K562 (cell line): Measurements from ENCODE around the gene AMER3. TPM values are rescaled to one million over a fixed set of nuclear protein-coding genes. Genes with fewer than 3 reads are reported as not detected.

ENCODE experiments used
- BCL6 ChIP-seq: fragments of 250-450 bp; sonication (Bioruptor Pico); IDR thresholded peaks from 2 replicates; pipeline ENCODE4 v1.4.0; 2020
- IRF2 ChIP-seq: sonication (generic); formaldehyde crosslinking; IDR thresholded peaks from 2 replicates; pipeline ENCODE4 v1.8.1; 2022; ENCODE audit warnings: mild to moderate bottlenecking, missing genetic modification reagents
- JUN ChIP-seq, 2 experiments: sonication (generic) in 1 of 2; formaldehyde crosslinking in 1 of 2; IDR thresholded peaks; 2 replicates each; pipeline versions ENCODE4 v1.6.1 to v1.8.0; 2012 to 2022; ENCODE audit warnings: borderline replicate concordance in 2 of 2, mild to moderate bottlenecking in 2 of 2, improper control_type of control experiment in 1 of 2, low read depth in 1 of 2, low read length in 1 of 2, missing genetic modification reagents in 1 of 2
- JUND ChIP-seq, 2 experiments: IDR thresholded peaks; 2 replicates in 1 of 2; 3 replicates in 1 of 2; pipeline ENCODE4 v1.6.1; 2011; ENCODE audit warnings: borderline replicate concordance in 2 of 2, low read depth in 2 of 2, low read length in 2 of 2, improper control_type of control experiment in 1 of 2, missing biosample characterization in 1 of 2, missing genetic modification characterization in 1 of 2, missing genetic modification reagents in 1 of 2
- KAT2B ChIP-seq: IDR thresholded peaks from one replicate; pipeline ENCODE4 v1.6.1; 2012; ENCODE audit warnings: low read depth, mild to moderate bottlenecking, control low read depth, inconsistent platforms, low read length, moderate library complexity
- LCOR ChIP-seq: sonication (generic); formaldehyde crosslinking; IDR thresholded peaks from 2 replicates; pipeline ENCODE4 v1.8.0; 2022; ENCODE audit warnings: mild to moderate bottlenecking, missing genetic modification reagents
- REST ChIP-seq, 2 experiments: fragments of 450-650 bp; formaldehyde crosslinking in 1 of 2; IDR thresholded peaks; 2 replicates each; pipeline versions ENCODE4 v1.4.0 to v1.6.1; 2014 to 2020; ENCODE audit warnings: mild to moderate bottlenecking in 2 of 2, borderline replicate concordance in 1 of 2, low read depth in 1 of 2
- TBP ChIP-seq: optimal IDR thresholded peaks from 2 replicates; pipeline ENCODE3; 2011; ENCODE audit warnings: low read depth, low read length, improper control_type of control experiment
- TEAD1 ChIP-seq, 2 experiments: fragments of 450-650 bp in 1 of 2; sonication (generic) in 1 of 2; formaldehyde crosslinking; IDR thresholded peaks; 2 replicates each; pipeline versions ENCODE4 v1.4.0 to v1.8.0; 2020 to 2022; ENCODE audit warnings: mild to moderate bottlenecking in 2 of 2, missing genetic modification reagents in 1 of 2
- XRCC5 ChIP-seq: fragments of 200-400 bp; formaldehyde crosslinking; IDR thresholded peaks from 2 replicates; pipeline ENCODE4 v1.6.1; 2017; ENCODE audit warnings: low read depth, mild to moderate bottlenecking, low read length
- YY1 ChIP-seq, 3 experiments: IDR thresholded peaks; 2 replicates each; pipeline ENCODE4 v1.6.1; 2011; ENCODE audit warnings: low read length in 2 of 3, mild to moderate bottlenecking in 2 of 3, moderate library complexity in 2 of 3, borderline replicate concordance in 1 of 3, control low read depth in 1 of 3, low read depth in 1 of 3; ENCODE audit not compliant: insufficient read depth in 3 of 3, insufficient replicate concordance in 2 of 3, control insufficient read depth in 1 of 3, insufficient read length in 1 of 3; ENCODE audit errors: extremely low read depth in 1 of 3
- ZBED1 ChIP-seq: IDR thresholded peaks from 2 replicates; pipeline ENCODE4 v1.6.1; 2014
- ZBTB26 ChIP-seq: fragments of 450-650 bp; formaldehyde crosslinking; IDR thresholded peaks from 2 replicates; pipeline ENCODE4 v1.4.0; 2022; ENCODE audit warnings: missing genetic modification characterization
- ZFP1 ChIP-seq: fragments of 450-650 bp; formaldehyde crosslinking; IDR thresholded peaks from 2 replicates; pipeline ENCODE4 v1.4.0; 2020; ENCODE audit warnings: mild to moderate bottlenecking, mixed read lengths
- ZFP36 ChIP-seq: fragments of 150-350 bp; IDR thresholded peaks from 2 replicates; pipeline ENCODE4 v1.6.1; 2018; ENCODE audit warnings: low read length, low read depth; ENCODE audit not compliant: partially characterized antibody
- polyA plus RNA-seq, 8 experiments: library from polyadenylated mRNA; depleted of rRNA in 4 of 8; stranded (reverse) in 5 of 8; unstranded in 3 of 8; fragments of >200 nt; fragmentation: Nextera tagmentation in 2 of 8; fragmentation: Illumina TruSeq in 1 of 8; extraction: Ambion mirVana in 2 of 8; extraction: Trizol in 1 of 8; gene quantifications; 2 replicates each; pipeline versions ENCODE4 v1.2.1 to v1.2.3, GENCODE V29; 2011 to 2014; ENCODE audit warnings: inconsistent platforms in 1 of 8, missing spikeins in 1 of 8
- total RNA-seq, 7 experiments: library from RNA; depleted of rRNA in 6 of 7; stranded (reverse); fragments of >200 nt in 6 of 7; fragmentation: Illumina TruSeq in 2 of 7; extraction: Trizol in 2 of 7; gene quantifications; 2 replicates each; pipeline versions ENCODE4 v1.2.1 to v1.2.3, GENCODE V29; 2011 to 2021; ENCODE audit warnings: low replicate concordance in 1 of 7

AMER3 gene
- total and polyA plus RNA-seq, 9 of the 15 experiments (the other 6 are each of a cell fraction or from before 2014, with no cell fraction given): not detected

DNA sequence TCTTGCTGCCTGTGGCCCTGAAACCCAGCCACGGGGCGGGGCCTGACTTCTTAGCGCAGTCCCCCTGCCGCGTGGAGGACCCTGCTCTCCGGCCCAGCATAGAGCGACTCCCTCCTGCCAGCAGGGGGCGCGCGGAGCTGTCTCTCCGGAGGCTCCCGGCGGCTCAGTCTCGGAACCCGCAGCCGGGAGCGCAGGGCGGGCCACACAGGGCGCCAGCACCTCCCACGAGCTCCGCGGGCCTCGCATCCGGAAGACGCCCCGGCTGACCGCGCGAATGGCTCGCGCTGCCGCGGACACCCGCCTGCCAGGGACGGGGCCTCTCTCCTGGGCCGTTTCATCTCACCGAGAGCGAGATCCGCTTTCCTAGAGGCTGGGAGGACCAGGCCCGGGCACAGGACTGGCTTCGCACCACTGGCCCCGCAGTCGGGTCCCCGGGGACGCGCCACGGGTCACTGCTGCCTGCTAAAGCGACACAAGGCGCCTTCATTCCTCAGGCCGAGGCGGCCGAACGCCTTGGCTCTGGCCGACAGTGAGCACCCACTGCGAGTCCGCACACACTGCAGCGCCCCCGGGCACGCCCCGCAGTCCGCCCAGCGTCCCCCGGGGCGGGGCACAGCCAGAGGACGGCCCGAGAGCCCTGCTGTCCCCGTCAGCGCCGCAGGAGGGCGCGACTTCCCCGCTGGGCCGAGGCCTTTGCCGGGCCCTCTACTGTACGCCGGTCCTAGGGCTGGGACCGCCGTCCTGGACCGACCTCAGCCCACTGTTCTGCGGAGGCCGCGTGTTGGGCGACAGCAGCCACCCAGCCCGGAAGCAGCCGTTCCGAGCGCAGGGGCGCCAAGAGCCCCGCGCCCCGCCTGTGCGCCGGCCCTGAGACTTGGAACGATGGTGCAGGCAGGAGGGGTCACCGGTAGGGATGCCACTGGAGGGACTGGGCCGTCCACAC is 42.4 kb downstream of the AMER3 start (continued):
- TF ChIP-seq REST (IDR thresholded peaks at IDR 0.05; ENCODE audit: borderline replicate concordance) (peak; percentile 53), REST (CRISPR knock-in tag; IDR thresholded peaks at IDR 0.05; ENCODE audit: low read depth) (peak; percentile 60; the same call in 1 of the 2 replicates), IRF2 (CRISPR knock-in tag) (no peak), JUN (IDR thresholded peaks at IDR 0.05; ENCODE audit: borderline replicate concordance, low read depth, low read length) (0 out of 2 replicates have a peak, but pooled peaks have one; percentile 13), JUN (CRISPR knock-in tag; IDR thresholded peaks at IDR 0.05; ENCODE audit: borderline replicate concordance) (no peak), XRCC5 (peak; percentile 73; the same call in 1 of the 2 replicates), JUND (IDR thresholded peaks at IDR 0.05; ENCODE audit: borderline replicate concordance, low read depth, low read length) (peak; percentile 39; the same call in 1 of the 2 replicates), JUND (tag; IDR thresholded peaks at IDR 0.05; ENCODE audit: borderline replicate concordance, low read depth, low read length) (no peak; the same call in 2 of the 3 replicates), KAT2B (no peak), BCL6 (no peak), TBP (peak; percentile 13), LCOR (peak; percentile 72; the same call in 1 of the 2 replicates), ZBTB26 (CRISPR knock-in tag) (no peak), ZBED1 (no peak), ZFP36 (peak; percentile 22), TEAD1 (CRISPR knock-in tag; IDR thresholded peaks at IDR 0.05) (peak in 1 of 2 experiments; percentile 73; a peak in 2 of 4 replicates), ZFP1 (CRISPR knock-in tag) (no peak), YY1 (IDR thresholded peaks at IDR 0.05; ENCODE audit: borderline replicate concordance in 1 of 3, control insufficient read depth in 1 of 3, extremely low read depth in 1 of 3, insufficient read depth in 3 of 3, insufficient read length in 1 of 3, insufficient replicate concordance in 2 of 3, low read depth in 1 of 3, low read length in 2 of 3) (peak in 1 of 3 experiments; percentile 26)
